ENCODE measurements around the gene C1QTNF8.

DNA sequence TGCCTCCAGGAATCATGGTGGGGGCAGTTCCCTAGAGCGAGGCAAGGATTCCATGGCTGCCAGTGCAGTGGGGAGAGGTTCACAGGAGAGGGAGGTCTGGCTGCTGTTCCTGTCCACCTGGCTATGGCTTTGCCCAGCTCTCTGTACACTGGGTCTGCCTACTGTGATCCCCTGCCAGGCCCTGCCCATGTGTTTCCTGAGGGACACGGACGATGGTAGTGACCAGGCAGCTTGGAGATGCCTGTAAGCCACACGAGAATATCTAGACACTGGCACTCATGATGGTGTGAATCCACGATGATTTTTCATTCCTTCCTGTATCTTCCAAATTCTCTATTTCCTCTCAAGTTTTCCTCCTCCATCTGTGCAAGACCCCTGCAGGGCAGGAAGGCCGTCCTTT lies 11.1 kb downstream of the C1QTNF8 start:
- TF ChIP-seq, protein P1, sequence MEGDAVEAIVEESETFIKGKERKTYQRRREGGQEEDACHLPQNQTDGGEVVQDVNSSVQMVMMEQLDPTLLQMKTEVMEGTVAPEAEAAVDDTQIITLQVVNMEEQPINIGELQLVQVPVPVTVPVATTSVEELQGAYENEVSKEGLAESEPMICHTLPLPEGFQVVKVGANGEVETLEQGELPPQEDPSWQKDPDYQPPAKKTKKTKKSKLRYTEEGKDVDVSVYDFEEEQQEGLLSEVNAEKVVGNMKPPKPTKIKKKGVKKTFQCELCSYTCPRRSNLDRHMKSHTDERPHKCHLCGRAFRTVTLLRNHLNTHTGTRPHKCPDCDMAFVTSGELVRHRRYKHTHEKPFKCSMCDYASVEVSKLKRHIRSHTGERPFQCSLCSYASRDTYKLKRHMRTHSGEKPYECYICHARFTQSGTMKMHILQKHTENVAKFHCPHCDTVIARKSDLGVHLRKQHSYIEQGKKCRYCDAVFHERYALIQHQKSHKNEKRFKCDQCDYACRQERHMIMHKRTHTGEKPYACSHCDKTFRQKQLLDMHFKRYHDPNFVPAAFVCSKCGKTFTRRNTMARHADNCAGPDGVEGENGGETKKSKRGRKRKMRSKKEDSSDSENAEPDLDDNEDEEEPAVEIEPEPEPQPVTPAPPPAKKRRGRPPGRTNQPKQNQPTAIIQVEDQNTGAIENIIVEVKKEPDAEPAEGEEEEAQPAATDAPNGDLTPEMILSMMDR (IDR thresholded peaks at IDR 0.05; ENCODE audit: control extremely low read depth in 1 of 3, insufficient read depth in 1 of 3, low read depth in 1 of 3, low read length in 3 of 3): no peak
- TF ChIP-seq HDAC6 (IDR thresholded peaks at IDR 0.05; ENCODE audit: low read depth, low read length) (no peak), ZNF274 (IDR thresholded peaks at IDR 0.05; ENCODE audit: borderline replicate concordance, extremely low read depth, low read length) (no peak)

Data from H1 (cell line).